Omental fat pad (tissue), 4 donors: ENCODE data around the gene ZNF76. TPM values are rescaled to one million over a fixed set of nuclear protein-coding genes. Genes with fewer than 3 reads are reported as not detected.

Experiments used
- ATAC-seq: fragments of 150-250 bp; one replicate; pipeline ENCODE4 v1.9.1; 2016; ENCODE audit warnings: mild to moderate bottlenecking, moderate library complexity; ENCODE audit not compliant: low FRiP score
- DNase-seq: peaks from one replicate; pipeline ENCODE4 v3.0.0-alpha.2; 2019; ENCODE audit warnings: low spot score
- CTCF ChIP-seq, 3 donors: fragments of 450-650 bp; IDR thresholded peaks; one replicate each; pipeline ENCODE4 v1.5.1; 2016 to 2017; ENCODE audit warnings: antibody characterized with exemption in 3 of 3, mild to moderate bottlenecking in 3 of 3, moderate library complexity in 2 of 3
- total RNA-seq, 4 donors: library from RNA; depleted of rRNA; stranded (reverse); fragments of >200 nt; gene quantifications; one replicate each; pipeline ENCODE4 v1.1.0, GENCODE V29; 2016

The ZNF76 gene
- total RNA-seq, 4 donors from 2014 or later: 27.7 to 53.5 (median 33.6) TPM

DNA sequence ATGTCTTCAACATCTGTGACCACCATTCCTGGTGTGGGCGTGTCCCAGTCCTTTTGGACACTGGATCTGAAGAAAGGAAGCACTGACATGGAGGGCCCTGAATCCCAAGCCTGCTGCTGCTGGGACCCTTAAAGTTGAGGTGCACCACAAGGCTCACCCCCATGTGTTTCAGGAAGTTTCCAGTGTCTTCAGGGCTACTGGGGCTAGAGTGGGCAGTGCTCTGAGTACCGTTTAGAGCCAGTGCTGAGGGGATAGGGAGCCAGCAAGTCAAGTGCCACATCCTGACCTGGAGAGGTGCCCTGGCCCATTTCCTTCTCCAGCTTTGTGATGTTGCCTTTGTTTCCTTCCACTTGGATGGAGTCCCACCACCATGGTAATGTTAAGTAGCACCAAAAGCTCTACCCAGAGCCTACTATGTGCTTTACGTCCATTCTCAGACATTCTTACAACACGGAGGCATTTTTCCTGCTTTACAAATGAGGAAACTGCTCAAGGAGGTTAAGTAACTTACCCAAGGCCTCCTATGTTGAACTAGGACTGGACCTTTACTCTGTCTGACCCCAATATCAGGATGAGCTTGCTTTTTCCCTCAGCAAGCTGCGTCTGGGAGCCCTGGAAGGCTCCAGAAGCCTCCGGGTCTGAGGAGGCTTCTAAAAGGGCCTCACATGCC, 37.5 kb downstream of the ZNF76 start:
- ATAC-seq (no peak), DNase-seq (no peak)
- TF ChIP-seq CTCF (IDR thresholded peaks at IDR 0.05): no peak

DNA sequence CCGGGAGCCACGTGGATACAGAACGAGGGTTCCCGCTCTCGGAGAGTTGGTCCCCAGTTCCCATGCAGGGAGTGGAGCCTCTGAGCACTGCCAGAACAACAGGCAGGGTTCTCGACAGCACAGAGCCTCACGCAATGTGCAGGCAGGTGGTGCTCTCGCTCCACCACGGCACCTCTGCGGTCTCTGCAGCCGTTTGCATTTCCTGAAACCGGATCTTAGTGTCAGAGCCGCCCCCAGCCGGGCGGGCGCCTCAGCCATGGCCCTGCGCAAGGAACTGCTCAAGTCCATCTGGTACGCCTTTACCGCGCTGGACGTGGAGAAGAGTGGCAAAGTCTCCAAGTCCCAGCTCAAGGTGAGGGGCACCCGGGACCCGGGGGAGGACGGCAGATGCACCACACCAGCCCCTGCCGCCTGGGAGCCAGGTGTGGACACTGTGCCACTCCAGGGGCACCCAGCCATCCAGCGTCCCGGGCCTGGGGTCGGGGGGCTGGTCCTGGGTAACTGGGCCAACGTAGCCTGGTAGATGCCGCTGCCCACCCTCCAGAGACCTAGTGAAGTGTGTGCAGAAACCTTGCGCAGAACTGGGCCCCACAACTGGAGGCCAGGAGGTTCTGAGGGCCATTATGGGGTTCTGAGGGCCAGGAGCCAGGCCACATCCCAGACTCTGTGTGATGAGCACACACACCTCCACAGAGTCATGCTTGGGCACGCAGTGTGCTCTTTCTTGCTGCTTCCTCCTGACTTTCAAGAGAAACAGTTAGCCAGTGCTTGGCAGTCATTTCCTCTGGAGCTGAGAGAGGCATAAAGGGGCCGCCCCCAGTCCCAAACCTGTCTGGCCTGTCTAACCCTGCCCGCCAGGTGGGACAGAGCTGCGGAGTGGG, 38.3 kb downstream of the ZNF76 start, which contains the start of gene DEF6:
Gene DEF6 (plus strand): TSS at position 218 of the 881 bp plus-strand sequence. CDS start 39 bp downstream, at position 257.
- ATAC-seq (peak; percentile 87), DNase-seq (no peak)
- peak in 1 of 3 donors; percentile 19 for TF ChIP-seq CTCF (IDR thresholded peaks at IDR 0.05)

DNA sequence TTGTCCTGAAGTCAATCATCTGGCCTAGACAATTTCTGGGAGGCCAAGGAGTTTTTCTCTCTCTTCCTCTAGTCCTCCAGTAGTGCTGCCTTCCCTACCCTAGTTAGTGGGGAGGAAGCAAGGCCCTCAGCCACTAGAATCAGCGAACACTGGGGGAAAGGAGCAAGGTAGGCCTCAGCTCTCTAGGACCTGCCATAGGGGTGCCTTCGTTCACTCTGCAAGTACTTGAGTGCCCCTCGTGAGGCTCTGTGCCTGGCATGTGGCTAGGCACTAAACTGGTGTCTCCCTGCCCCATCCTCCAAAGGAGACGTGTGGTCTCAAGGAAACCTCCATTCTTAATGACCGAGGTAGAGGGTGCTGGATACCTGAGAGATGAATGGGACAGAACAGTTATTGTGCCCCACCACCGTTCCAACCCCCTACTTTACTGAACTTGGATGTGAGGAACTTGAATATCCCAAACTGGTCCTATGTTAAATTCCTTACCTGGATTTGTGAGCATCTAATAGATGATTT, 39.1 kb downstream of the ZNF76 start:
- ATAC-seq: no peak
- TF ChIP-seq CTCF (IDR thresholded peaks at IDR 0.05): no peak
- DNase-seq: no peak

GRCh38 chr6:35299674-35300073, 40.1 kb downstream of the ZNF76 start:
- DNase-seq (no peak), ATAC-seq (no peak)
- no peak for TF ChIP-seq CTCF (IDR thresholded peaks at IDR 0.05)

GRCh38 chr6:35300848-35301247, 41.3 kb downstream of the ZNF76 start:
- ATAC-seq: no peak
- DNase-seq: no peak
- no peak for TF ChIP-seq CTCF (IDR thresholded peaks at IDR 0.05)

DNA sequence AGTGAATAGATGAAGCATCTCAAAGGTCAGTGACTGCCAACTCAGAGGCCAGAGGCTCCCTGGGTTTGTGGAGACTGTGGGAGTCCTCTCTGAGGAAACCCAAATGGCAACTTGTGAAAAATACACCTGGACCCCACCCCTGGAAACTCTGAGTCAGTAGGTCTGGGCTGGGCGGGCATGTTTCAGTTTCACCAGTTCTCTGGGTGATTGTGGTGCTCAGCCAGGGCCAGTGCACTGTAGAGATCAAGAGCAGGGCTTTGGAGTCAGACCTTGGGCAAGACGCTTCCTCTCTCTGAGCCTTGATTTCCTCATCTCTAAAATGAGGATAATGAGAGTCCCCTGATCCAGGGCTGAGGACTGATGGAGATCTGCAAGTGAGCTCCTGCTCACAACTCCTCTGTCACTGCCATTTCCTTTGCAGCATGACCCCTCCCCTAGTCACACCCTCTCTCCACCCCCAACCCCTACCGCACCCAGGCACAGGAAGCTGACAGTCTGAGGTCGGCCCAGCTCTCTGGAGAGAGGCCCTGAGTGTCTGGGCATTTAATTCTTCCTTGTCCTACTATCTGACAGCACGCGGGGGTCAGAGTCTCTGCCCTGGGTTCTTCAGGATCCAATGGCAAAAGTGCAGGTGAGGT, 43.2 kb downstream of the ZNF76 start:
- TF ChIP-seq CTCF (IDR thresholded peaks at IDR 0.05): no peak
- ATAC-seq: peak; percentile 67
- no peak for DNase-seq
